HL-60 (cell line): ENCODE measurements around the gene ABCF3.
"Not testable (repeated sequence)": the region's sequence is repeated elsewhere in the genome, so short reads cannot be mapped to it uniquely, and the experiment has no call there.

Experiments
- DNase-seq, 2 experiments: peaks; one replicate each; pipeline ENCODE4 v3.0.0-alpha.2; 2010 to 2020; ENCODE audit warnings: low read depth in 1 of 2, low spot score in 1 of 2
- H3K27ac ChIP-seq: fragments of 250-450 bp; sonication (Bioruptor Pico); replicated peaks from 2 replicates; pipeline ENCODE4 v1.5.1; 2020; ENCODE audit warnings: mild to moderate bottlenecking, moderate library complexity
- H3K27me3 ChIP-seq: fragments of 250-450 bp; sonication (Bioruptor Pico); 2 replicates; pipeline ENCODE4 v1.5.1; 2021; ENCODE audit warnings: mild to moderate bottlenecking, moderate library complexity; ENCODE audit not compliant: insufficient read depth, poor library complexity, severe bottlenecking
- H3K4me3 ChIP-seq: replicated peaks from 2 replicates; pipeline ENCODE4 v1.5.1; 2011; ENCODE audit warnings: mild to moderate bottlenecking, control low read depth, low read length; ENCODE audit not compliant: insufficient read depth
- GABPA ChIP-seq: IDR thresholded peaks from 2 replicates; pipeline ENCODE4 v1.6.1; 2012; ENCODE audit warnings: low read depth
- POLR2AphosphoS5 ChIP-seq: IDR thresholded peaks from 2 replicates; pipeline ENCODE4 v1.6.1; 2012; ENCODE audit warnings: low read depth
- SPI1 ChIP-seq: IDR thresholded peaks from 2 replicates; pipeline ENCODE4 v1.6.1; 2012; ENCODE audit warnings: low read depth, mild to moderate bottlenecking, borderline replicate concordance
- TF ChIP-seq, protein P1 (sequence below): IDR thresholded peaks from one replicate; pipeline ENCODE4 v1.5.1; 2011; ENCODE audit warnings: low read length, control low read depth, inconsistent platforms; ENCODE audit not compliant: insufficient read depth
- TF ChIP-seq, protein P2 (sequence below): IDR thresholded peaks from 2 replicates; pipeline ENCODE4 v1.6.1; 2012; ENCODE audit warnings: low read depth; ENCODE audit not compliant: insufficient replicate concordance

Gene ABCF3

DNA sequence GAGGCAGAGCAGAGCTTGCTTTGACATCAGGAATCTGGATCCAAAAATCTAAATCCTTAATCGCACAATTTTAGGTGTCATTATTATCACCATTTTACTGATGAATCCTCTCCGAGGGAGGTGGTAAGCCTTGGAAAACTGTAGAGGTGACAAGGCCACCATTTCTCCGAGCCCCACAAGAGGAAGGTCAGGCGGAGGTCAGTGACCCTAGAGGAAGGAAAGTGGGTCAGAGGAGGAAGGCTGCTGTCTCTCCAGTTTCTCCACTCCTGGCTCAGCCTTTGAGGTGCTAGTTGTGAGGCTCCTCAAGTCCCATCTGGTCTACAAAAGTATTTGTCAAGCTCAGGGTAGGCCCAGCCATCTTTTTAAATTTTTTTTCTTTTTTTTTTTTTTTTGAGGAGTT, 27.6 kb upstream of the ABCF3 start:
- TF ChIP-seq, protein P1, sequence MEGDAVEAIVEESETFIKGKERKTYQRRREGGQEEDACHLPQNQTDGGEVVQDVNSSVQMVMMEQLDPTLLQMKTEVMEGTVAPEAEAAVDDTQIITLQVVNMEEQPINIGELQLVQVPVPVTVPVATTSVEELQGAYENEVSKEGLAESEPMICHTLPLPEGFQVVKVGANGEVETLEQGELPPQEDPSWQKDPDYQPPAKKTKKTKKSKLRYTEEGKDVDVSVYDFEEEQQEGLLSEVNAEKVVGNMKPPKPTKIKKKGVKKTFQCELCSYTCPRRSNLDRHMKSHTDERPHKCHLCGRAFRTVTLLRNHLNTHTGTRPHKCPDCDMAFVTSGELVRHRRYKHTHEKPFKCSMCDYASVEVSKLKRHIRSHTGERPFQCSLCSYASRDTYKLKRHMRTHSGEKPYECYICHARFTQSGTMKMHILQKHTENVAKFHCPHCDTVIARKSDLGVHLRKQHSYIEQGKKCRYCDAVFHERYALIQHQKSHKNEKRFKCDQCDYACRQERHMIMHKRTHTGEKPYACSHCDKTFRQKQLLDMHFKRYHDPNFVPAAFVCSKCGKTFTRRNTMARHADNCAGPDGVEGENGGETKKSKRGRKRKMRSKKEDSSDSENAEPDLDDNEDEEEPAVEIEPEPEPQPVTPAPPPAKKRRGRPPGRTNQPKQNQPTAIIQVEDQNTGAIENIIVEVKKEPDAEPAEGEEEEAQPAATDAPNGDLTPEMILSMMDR, result no peak
- TF ChIP-seq POLR2AphosphoS5 (no peak), SPI1 (no peak), GABPA (no peak)
- TF ChIP-seq, protein P2, sequence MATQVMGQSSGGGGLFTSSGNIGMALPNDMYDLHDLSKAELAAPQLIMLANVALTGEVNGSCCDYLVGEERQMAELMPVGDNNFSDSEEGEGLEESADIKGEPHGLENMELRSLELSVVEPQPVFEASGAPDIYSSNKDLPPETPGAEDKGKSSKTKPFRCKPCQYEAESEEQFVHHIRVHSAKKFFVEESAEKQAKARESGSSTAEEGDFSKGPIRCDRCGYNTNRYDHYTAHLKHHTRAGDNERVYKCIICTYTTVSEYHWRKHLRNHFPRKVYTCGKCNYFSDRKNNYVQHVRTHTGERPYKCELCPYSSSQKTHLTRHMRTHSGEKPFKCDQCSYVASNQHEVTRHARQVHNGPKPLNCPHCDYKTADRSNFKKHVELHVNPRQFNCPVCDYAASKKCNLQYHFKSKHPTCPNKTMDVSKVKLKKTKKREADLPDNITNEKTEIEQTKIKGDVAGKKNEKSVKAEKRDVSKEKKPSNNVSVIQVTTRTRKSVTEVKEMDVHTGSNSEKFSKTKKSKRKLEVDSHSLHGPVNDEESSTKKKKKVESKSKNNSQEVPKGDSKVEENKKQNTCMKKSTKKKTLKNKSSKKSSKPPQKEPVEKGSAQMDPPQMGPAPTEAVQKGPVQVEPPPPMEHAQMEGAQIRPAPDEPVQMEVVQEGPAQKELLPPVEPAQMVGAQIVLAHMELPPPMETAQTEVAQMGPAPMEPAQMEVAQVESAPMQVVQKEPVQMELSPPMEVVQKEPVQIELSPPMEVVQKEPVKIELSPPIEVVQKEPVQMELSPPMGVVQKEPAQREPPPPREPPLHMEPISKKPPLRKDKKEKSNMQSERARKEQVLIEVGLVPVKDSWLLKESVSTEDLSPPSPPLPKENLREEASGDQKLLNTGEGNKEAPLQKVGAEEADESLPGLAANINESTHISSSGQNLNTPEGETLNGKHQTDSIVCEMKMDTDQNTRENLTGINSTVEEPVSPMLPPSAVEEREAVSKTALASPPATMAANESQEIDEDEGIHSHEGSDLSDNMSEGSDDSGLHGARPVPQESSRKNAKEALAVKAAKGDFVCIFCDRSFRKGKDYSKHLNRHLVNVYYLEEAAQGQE, result no peak
- H3K27me3 ChIP-seq, result no peaks in the 10 kb centered on the region
- H3K4me3 ChIP-seq, result no peak overlapping the region
- H3K27ac ChIP-seq, result no peak overlapping the region
- no peak for DNase-seq

DNA sequence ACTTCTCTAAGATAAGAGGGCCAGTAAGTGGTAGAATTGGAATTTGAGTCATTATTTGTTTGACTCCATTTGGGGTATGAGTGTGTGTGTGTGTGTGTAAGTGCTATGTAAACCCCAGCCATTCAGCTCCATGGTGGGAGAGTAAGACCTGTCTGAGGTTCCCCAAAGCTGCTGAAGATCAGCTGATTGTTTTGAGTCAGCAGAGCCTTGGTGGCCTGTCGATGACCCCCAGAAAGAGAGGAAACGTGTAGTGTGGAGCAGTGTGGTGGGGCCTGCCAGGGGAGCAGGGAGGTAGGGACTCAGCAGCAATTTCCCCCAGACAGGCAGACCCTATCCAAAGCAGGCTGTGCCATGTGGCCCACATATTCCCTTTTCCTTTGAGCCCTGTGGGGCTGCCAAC, 25.5 kb upstream of the ABCF3 start:
- no peak for DNase-seq

GRCh38 chr3:184162571-184163070, 23.4 kb upstream of the ABCF3 start:
- H3K4me3 ChIP-seq, H3K27me3 ChIP-seq, DNase-seq, H3K27ac ChIP-seq: not testable (repeated sequence)

More for the DNA sequence above, 25.5 kb upstream of the ABCF3 start:
- H3K4me3 ChIP-seq, result no peak overlapping the region
- H3K27me3 ChIP-seq, result no peaks in the 10 kb centered on the region
- H3K27ac ChIP-seq, result no peak overlapping the region
- no peak for TF ChIP-seq GABPA

GRCh38 chr3:184164648-184165330, 21.2 kb upstream of the ABCF3 start:
- no peak for DNase-seq
- TF ChIP-seq, protein P1, result no peak
- TF ChIP-seq SPI1, result no peak
- TF ChIP-seq, protein P2, result no peak
- no peak for TF ChIP-seq GABPA
- no peak for TF ChIP-seq POLR2AphosphoS5

DNA sequence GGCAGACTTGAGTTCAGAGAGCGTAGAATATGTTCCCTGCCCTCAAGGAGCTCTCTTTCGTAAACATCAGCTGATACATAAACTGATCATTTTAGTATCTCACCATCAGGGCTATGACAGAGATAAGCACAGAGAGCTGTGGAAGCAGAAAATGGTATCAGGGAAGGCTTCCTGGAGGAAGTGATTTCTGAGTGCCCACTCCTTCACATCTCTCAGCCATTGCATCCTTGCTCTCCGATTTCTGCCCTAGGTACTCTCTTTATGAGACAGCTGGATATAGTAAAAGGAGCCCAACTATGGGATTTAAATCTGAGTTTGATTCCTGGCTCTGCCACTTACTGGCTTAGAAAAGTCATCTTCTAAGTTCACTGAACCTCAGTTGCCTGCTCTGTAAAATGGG, 20.5 kb upstream of the ABCF3 start:
- TF ChIP-seq POLR2AphosphoS5 (no peak), SPI1 (no peak), GABPA (no peak)
- TF ChIP-seq, protein P1, result no peak
- TF ChIP-seq, protein P2, result no peak
- H3K27me3 ChIP-seq, result no peaks in the 10 kb centered on the region
- no peak overlapping the region for H3K27ac ChIP-seq
- H3K4me3 ChIP-seq, result no peak overlapping the region
- no peak for DNase-seq

More at GRCh38 chr3:184164648-184165330, 21.2 kb upstream of the ABCF3 start:
- Histone ChIP-seq H3K27ac (no peak overlapping the region), H3K4me3 (no peak overlapping the region), H3K27me3 (no peaks in the 10 kb centered on the region)
